Hepatocyte (in vitro differentiated cells): ENCODE results near the gene PRR23E. TPM values are rescaled to one million over a fixed set of nuclear protein-coding genes. Genes with fewer than 3 reads are reported as not detected.

Source experiments
- DNase-seq: peaks from one replicate; pipeline ENCODE4 v3.0.0-alpha.2; 2016; ENCODE audit warnings: low spot score
- H2AFZ ChIP-seq: fragments of 200-600 bp; sonication (generic); 2 replicates; pipeline ENCODE4 v1.6.0; 2016; ENCODE audit warnings: antibody characterized with exemption, mild to moderate bottlenecking
- H3K27ac ChIP-seq: fragments of 200-600 bp; sonication (generic); 2 replicates; pipeline ENCODE4 v1.5.1; 2016; ENCODE audit warnings: mild to moderate bottlenecking
- H3K27me3 ChIP-seq: fragments of 200-600 bp; sonication (generic); 2 replicates; pipeline ENCODE4 v1.6.1; 2016
- H3K36me3 ChIP-seq: fragments of 200-600 bp; sonication (generic); replicated peaks from 2 replicates; pipeline ENCODE4 v1.5.1; 2016; ENCODE audit warnings: low read depth; ENCODE audit not compliant: insufficient read depth
- H3K4me1 ChIP-seq: fragments of 200-600 bp; sonication (generic); 2 replicates; pipeline ENCODE4 v1.5.1; 2016; ENCODE audit warnings: mild to moderate bottlenecking, moderate library complexity; ENCODE audit not compliant: insufficient read depth
- H3K4me2 ChIP-seq: fragments of 200-600 bp; sonication (generic); 2 replicates; pipeline ENCODE4 v1.6.0; 2016
- H3K4me3 ChIP-seq: fragments of 200-600 bp; sonication (generic); 2 replicates; pipeline ENCODE4 v1.5.1; 2016; ENCODE audit warnings: mild to moderate bottlenecking
- H3K79me2 ChIP-seq: fragments of 200-600 bp; sonication (generic); 2 replicates; pipeline ENCODE4 v1.6.0; 2017; ENCODE audit warnings: mild to moderate bottlenecking
- H3K9me2 ChIP-seq: fragments of 200-600 bp; sonication (generic); replicated peaks from 2 replicates; pipeline ENCODE4 v1.6.0; 2017; ENCODE audit warnings: mild to moderate bottlenecking; ENCODE audit not compliant: insufficient read depth
- H3K9me3 ChIP-seq: fragments of 200-600 bp; sonication (generic); 2 replicates; pipeline ENCODE4 v1.5.1; 2016; ENCODE audit warnings: low read depth, mild to moderate bottlenecking
- H4K20me1 ChIP-seq: fragments of 200-600 bp; sonication (generic); 2 replicates; pipeline ENCODE4 v1.6.0; 2016; ENCODE audit warnings: mild to moderate bottlenecking; ENCODE audit not compliant: insufficient read depth, poor library complexity, severe bottlenecking
- CTCF ChIP-seq: fragments of 200-600 bp; sonication (generic); IDR thresholded peaks from 2 replicates; pipeline ENCODE4 v1.5.1; 2016; ENCODE audit warnings: antibody characterized with exemption, mild to moderate bottlenecking; ENCODE audit not compliant: poor library complexity
- EZH2 ChIP-seq: fragments of 200-600 bp; sonication (generic); IDR thresholded peaks from 2 replicates; pipeline ENCODE4 v1.6.1; 2016; ENCODE audit warnings: antibody characterized with exemption, mild to moderate bottlenecking, borderline replicate concordance
- EZH2phosphoT487 ChIP-seq: fragments of 200-600 bp; sonication (generic); IDR thresholded peaks from one replicate; pipeline ENCODE4 v1.6.1; 2018; ENCODE audit warnings: antibody characterized with exemption, mild to moderate bottlenecking, low read depth, moderate library complexity; ENCODE audit not compliant: unreplicated experiment, severe bottlenecking
- WGBS: methylation state at CpG from one replicate; pipeline ENCODE4 v1.1.6; 2016; ENCODE audit warnings: low lambda C conversion rate; ENCODE audit errors: missing lambda C conversion rate; 5-methylcytosine and 5-hydroxymethylcytosine counted together
- polyA plus RNA-seq: library from polyadenylated mRNA; unstranded; fragments of >200 nt; fragmentation: Nextera tagmentation; extraction: Ambion mirVana; gene quantifications from 2 replicates; pipeline ENCODE4 v1.2.1, GENCODE V29; 2016
- total RNA-seq: library from RNA; depleted of rRNA; stranded (reverse); fragments of >200 nt; gene quantifications from 2 replicates; pipeline ENCODE4 v1.2.3, GENCODE V29; 2014

PRR23E gene
- total and polyA plus RNA-seq, 2 experiments from 2014 or later, result not detected

- H3K36me3 ChIP-seq, result no peaks in the 10 kb centered on the region
- no peak overlapping the region for H3K4me2 ChIP-seq
- WGBS, result 89% methylated on average over 10 of the region's 10 CpGs
- H4K20me1 ChIP-seq, result no peaks in the 10 kb centered on the region
- no peak for TF ChIP-seq CTCF
- no peak for TF ChIP-seq EZH2phosphoT487
- no peak for TF ChIP-seq EZH2
- no peaks in the 10 kb centered on the region for H3K9me3 ChIP-seq
- no peaks in the 10 kb centered on the region for H3K4me1 ChIP-seq
- H3K9me2 ChIP-seq, result no peaks in the 10 kb centered on the region
- H3K4me3 ChIP-seq, result no peak overlapping the region
- no peak overlapping the region for H2AFZ ChIP-seq
- no peak overlapping the region for H3K27ac ChIP-seq
- H3K27me3 ChIP-seq, result peaks cover 5% of the 10 kb centered on the region
- no peak for DNase-seq
- no peaks in the 10 kb centered on the region for H3K79me2 ChIP-seq
Observed at GRCh38 chr3:127152684-127153505, 40.0 kb upstream of the PRR23E start.

- no peaks in the 10 kb centered on the region for H3K9me2 ChIP-seq
- no peaks in the 10 kb centered on the region for H3K4me1 ChIP-seq
- peaks cover 3% of the 10 kb centered on the region for H3K27me3 ChIP-seq
- H3K27ac ChIP-seq, result no peak overlapping the region
- no peaks in the 10 kb centered on the region for H3K36me3 ChIP-seq
- DNase-seq, result no peak
- H3K79me2 ChIP-seq, result no peaks in the 10 kb centered on the region
- TF ChIP-seq CTCF, result no peak
- no peak for TF ChIP-seq EZH2
- TF ChIP-seq EZH2phosphoT487, result no peak
- H3K4me3 ChIP-seq, result no peak overlapping the region
- no peaks in the 10 kb centered on the region for H4K20me1 ChIP-seq
- H3K9me3 ChIP-seq, result no peaks in the 10 kb centered on the region
- H2AFZ ChIP-seq, result no peak overlapping the region
- 92% methylated on average over 4 of the region's 5 CpGs for WGBS
- no peak overlapping the region for H3K4me2 ChIP-seq
Observed at GRCh38 chr3:127153506-127153815, 39.5 kb upstream of the PRR23E start.

- Histone ChIP-seq H4K20me1 (no peaks in the 10 kb centered on the region), H3K27ac (no peak overlapping the region), H3K9me3 (no peaks in the 10 kb centered on the region), H2AFZ (no peak overlapping the region), H3K4me3 (no peak overlapping the region), H3K4me1 (no peaks in the 10 kb centered on the region), H3K79me2 (no peaks in the 10 kb centered on the region), H3K36me3 (no peaks in the 10 kb centered on the region), H3K4me2 (no peak overlapping the region), H3K27me3 (peaks cover 3% of the 10 kb centered on the region), H3K9me2 (no peaks in the 10 kb centered on the region)
- WGBS, result 75% methylated on average over 16 of the region's 16 CpGs
- DNase-seq, result no peak
- TF ChIP-seq EZH2phosphoT487 (no peak), EZH2 (no peak), CTCF (no peak)
Observed at GRCh38 chr3:127156338-127157050, 36.4 kb upstream of the PRR23E start.
